ENCODE data around the gene INTS6L. TPM values are rescaled to one million over a fixed set of nuclear protein-coding genes. Genes with fewer than 3 reads are reported as not detected.

INTS6L gene
- total RNA-seq = 3.8 and 5.8 TPM in 2 replicates

GRCh38 chrX:135520553-135521404 is at the start of gene INTS6L:
Gene INTS6L, plus strand, starts transcription at chrX:135520660. Its CDS starts 333 bp downstream, at chrX:135520993.

Other genes with a start within 250 kb of the INTS6L start
- not detected in 2 replicates for gene ETDC, start 211.2 kb upstream of the INTS6L start, total RNA-seq
- 5.5 and 6.1 TPM in 2 replicates for gene ZNF75D, start 176.6 kb upstream of the INTS6L start, total RNA-seq
- gene ZNF449, start 175.9 kb upstream of the INTS6L start, total RNA-seq = 5.2 and 8.2 TPM in 2 replicates
- gene SMIM10L2A, start 98.7 kb upstream of the INTS6L start, total RNA-seq = 2.5 and 2.7 TPM in 2 replicates
- not detected in 2 replicates for gene CT45A1, start 193.0 kb downstream of the INTS6L start, total RNA-seq
- not detected in 2 replicates for gene CT45A3, start 247.5 kb downstream of the INTS6L start, total RNA-seq

Measured in nasal cavity respiratory epithelium epithelial cell of viscerocranial mucosa (primary cell).